ENCODE measurements around the gene ZNF280B. TPM values are rescaled to one million over a fixed set of nuclear protein-coding genes. Genes with fewer than 3 reads are reported as not detected.

The ZNF280B gene
- total and polyA plus RNA-seq, 2 of the 13 experiments (the other 11 are each of a cell fraction or from before 2014, with no cell fraction given): 3.7 to 3.9 TPM

- in situ Hi-C loops (cut with HindIII; ENCODE audit: extremely low pct_ligation_motif_present, low pct_unique_long_range_greater_than_20kb): no loop called here
- 0% methylated on average over 1 of the region's 1 CpG for WGBS (ENCODE audit: low lambda C conversion rate)
- Histone ChIP-seq H3K9me3 (ENCODE audit: low read length) (peaks cover 12% of the 10 kb centered on the region; the same call in 1 of the 2 replicates), H3K4me2 (ENCODE audit: low read depth, low read length) (no peak overlapping the region), H3K79me2 (ENCODE audit: insufficient read depth, low read length) (no peaks in the 10 kb centered on the region), H4K20me1 (ENCODE audit: insufficient read depth, low read length) (no peaks in the 10 kb centered on the region), H3K4me1 (ENCODE audit: insufficient read depth, low read length) (peaks cover 4% of the 10 kb centered on the region; the same call in 1 of the 2 replicates), H3K9ac (ENCODE audit: insufficient read depth, low read depth, low read length) (no peak overlapping the region), H3K4me3 (replicated peaks in 1 of 3; ENCODE audit: insufficient read depth in 1 of 3, low read depth in 2 of 3, low read length in 3 of 3) (no peak overlapping the region), H2AFZ (ENCODE audit: low read length) (no peak overlapping the region), H3K36me3 (replicated peaks in 1 of 2; ENCODE audit: control insufficient read depth in 1 of 2, insufficient read depth in 2 of 2, low read length in 2 of 2) (no peaks in the 10 kb centered on the region), H3K27ac (ENCODE audit: extremely low read length, insufficient read depth, low read length) (no peak overlapping the region), H3K27me3 (ENCODE audit: control insufficient read depth in 1 of 2, insufficient read depth in 2 of 2, low read length in 2 of 2) (peaks cover 0 to 11% of the 10 kb centered on the region in 2 experiments; a peak in 2 of 5 replicates)
- no TSS peak for BruUV-seq (replicated peaks)
- no peak for FAIRE-seq
- no peak for DNase-seq (ENCODE audit: low spot score)
- ChIA-PET CTCF (ENCODE audit: low intra/inter-chr PET ratio, low total read pairs) (no interaction called here), POLR2A (no interaction called here)
- TF ChIP-seq MXD3 (CRISPR knock-in tag; IDR thresholded peaks at IDR 0.05): no peak
- no peak for TF ChIP-seq ARID3A (IDR thresholded peaks at IDR 0.05; ENCODE audit: low read depth, low read length)
- no peak for TF ChIP-seq ZNF556 (CRISPR knock-in tag; IDR thresholded peaks at IDR 0.05; ENCODE audit: borderline replicate concordance)
- TF ChIP-seq MAFG (CRISPR knock-in tag; IDR thresholded peaks at IDR 0.05): no peak
- TF ChIP-seq CBX5 (CRISPR knock-in tag; IDR thresholded peaks at IDR 0.05; ENCODE audit: borderline replicate concordance): no peak
- no peak for TF ChIP-seq ZNF83 (CRISPR knock-in tag; IDR thresholded peaks at IDR 0.05; ENCODE audit: borderline replicate concordance)
- intact Hi-C loops (cut with micrococcal nuclease; ENCODE audit: unreplicated experiment): no loop called here
- no peak for ATAC-seq
These were observed 56.3 kb downstream of the ZNF280B start for GRCh38 chr22:22452211-22452610.

- H3K79me2 ChIP-seq (ENCODE audit: insufficient read depth, low read length): no peaks in the 10 kb centered on the region
- intact Hi-C loops (cut with micrococcal nuclease; ENCODE audit: unreplicated experiment) (no loop called here), in situ Hi-C loops (cut with HindIII; ENCODE audit: extremely low pct_ligation_motif_present, low pct_unique_long_range_greater_than_20kb) (no loop called here)
- H3K36me3 ChIP-seq (replicated peaks in 1 of 2; ENCODE audit: control insufficient read depth in 1 of 2, insufficient read depth in 2 of 2, low read length in 2 of 2): no peaks in the 10 kb centered on the region
- no peak overlapping the region for H3K4me3 ChIP-seq (replicated peaks in 1 of 3; ENCODE audit: insufficient read depth in 1 of 3, low read depth in 2 of 3, low read length in 3 of 3)
- ChIA-PET POLR2A (no interaction called here), CTCF (ENCODE audit: low intra/inter-chr PET ratio, low total read pairs) (no interaction called here)
- DNase-seq (ENCODE audit: low spot score) (no peak), FAIRE-seq (no peak), ATAC-seq (no peak)
- H3K4me1 ChIP-seq (ENCODE audit: insufficient read depth, low read length): peaks cover 8% of the 10 kb centered on the region; the same call in 1 of the 2 replicates
- BruUV-seq (replicated peaks): no TSS peak
- H3K27ac ChIP-seq (ENCODE audit: extremely low read length, insufficient read depth, low read length): no peak overlapping the region
- H2AFZ ChIP-seq (ENCODE audit: low read length): no peak overlapping the region
- H3K27me3 ChIP-seq (ENCODE audit: control insufficient read depth in 1 of 2, insufficient read depth in 2 of 2, low read length in 2 of 2): peaks cover 0 to 18% of the 10 kb centered on the region in 2 experiments; a peak in 2 of 5 replicates
- WGBS (ENCODE audit: low lambda C conversion rate): 10% methylated on average over 4 of the region's 4 CpGs
- H3K9me3 ChIP-seq (ENCODE audit: low read length): peaks cover 12% of the 10 kb centered on the region; the same call in 1 of the 2 replicates
- H3K9ac ChIP-seq (ENCODE audit: insufficient read depth, low read depth, low read length): no peak overlapping the region
- H3K4me2 ChIP-seq (ENCODE audit: low read depth, low read length): no peak overlapping the region
- H4K20me1 ChIP-seq (ENCODE audit: insufficient read depth, low read length): no peaks in the 10 kb centered on the region
- TF ChIP-seq ISL2 (CRISPR knock-in tag; IDR thresholded peaks at IDR 0.05) (no peak), PBX2 (CRISPR knock-in tag; IDR thresholded peaks at IDR 0.05) (no peak), CEBPB (IDR thresholded peaks at IDR 0.05; ENCODE audit: borderline replicate concordance, low read depth, low read length) (no peak)
These were observed 58.2 kb downstream of the ZNF280B start for GRCh38 chr22:22450343-22450839.

Data from HepG2 (cell line).